Left colon (tissue), 2 donors: ENCODE data around the gene MAST2. TPM values are rescaled to one million over a fixed set of nuclear protein-coding genes. Genes with fewer than 3 reads are reported as not detected.

Source experiments
- ATAC-seq: fragments of 200-7000 bp; cut with Tn5 transposase; one replicate; pipeline ENCODE4 v1.9.1; 2020; ENCODE audit warnings: mild to moderate bottlenecking, moderate library complexity
- DNase-seq, 2 donors: peaks; one replicate each; pipeline ENCODE4 v3.0.0-alpha.2; 2020
- intact Hi-C, 2 donors: fragments of 100-400 bp; cut with DNase I in 1 of 2; cut with micrococcal nuclease in 1 of 2; formaldehyde crosslinking; loops; one replicate each; pipeline versions ENCODE4 v1.11.2 to v1.14.0; 2022; cut with DNase I, micrococcal nuclease
- total RNA-seq, 2 donors: library from RNA; stranded (reverse); fragmentation: NEBNext Ultra II Directional; extraction: Animal tissue kit (Norgen Biotek cat#: 25700); gene quantifications; one replicate each; pipeline ENCODE4 v1.2.1, GENCODE V29; 2021
- donor health status: DM: no; HTN: no; CAD: no.
- donor health status: DM: yes; HTN: yes; CAD: no.

The MAST2 gene
- total RNA-seq, 2 donors from 2014 or later: 80.3 to 129 TPM

- no peak for DNase-seq
- ATAC-seq: no peak
- intact Hi-C loops: no loop called here
Measured at GRCh38 chr1:45879885-45880598, 76.6 kb downstream of the MAST2 start.

GRCh38 chr1:45880930-45881329 lies 77.5 kb downstream of the MAST2 start:
- no peak for ATAC-seq
- intact Hi-C loops: no loop called here
- no peak for DNase-seq

GRCh38 chr1:45883658-45884057 lies 80.2 kb downstream of the MAST2 start:
- DNase-seq (no peak), ATAC-seq (no peak)
- intact Hi-C loops: no loop called here

- peak; percentile 85 for ATAC-seq
- intact Hi-C loops: no loop called here
- no peak for DNase-seq
Measured at GRCh38 chr1:45884700-45885099, 81.3 kb downstream of the MAST2 start.

GRCh38 chr1:45886229-45886628 lies 82.8 kb downstream of the MAST2 start:
- ATAC-seq: peak; percentile 58
- no peak for DNase-seq
- intact Hi-C loops: no loop called here

GRCh38 chr1:45887156-45887842 lies 83.9 kb downstream of the MAST2 start:
- ATAC-seq (no peak), DNase-seq (no peak)
- intact Hi-C loops: no loop called here

GRCh38 chr1:45890078-45890477 lies 86.7 kb downstream of the MAST2 start:
- intact Hi-C loops: no loop called here
- DNase-seq (no peak), ATAC-seq (peak; percentile 41)

GRCh38 chr1:45891087-45891486 lies 87.7 kb downstream of the MAST2 start:
- peak; percentile 10 for ATAC-seq
- no peak for DNase-seq
- intact Hi-C loops: no loop called here

GRCh38 chr1:45892068-45892785 lies 88.8 kb downstream of the MAST2 start:
- DNase-seq (no peak), ATAC-seq (peak; percentile 76)
- intact Hi-C loops: no loop called here

- no peak for DNase-seq
- intact Hi-C loops: no loop called here
- ATAC-seq: no peak
Measured at GRCh38 chr1:45894331-45894730, 90.9 kb downstream of the MAST2 start.

- DNase-seq (no peak), ATAC-seq (no peak)
- intact Hi-C loops: no loop called here
Measured at GRCh38 chr1:45894921-45895320, 91.5 kb downstream of the MAST2 start.

- intact Hi-C loops: no loop called here
- DNase-seq: no peak
- no peak for ATAC-seq
Measured at GRCh38 chr1:45895406-45895805, 92.0 kb downstream of the MAST2 start.

- DNase-seq (no peak), ATAC-seq (no peak)
- intact Hi-C loops: no loop called here
Measured at GRCh38 chr1:45906883-45907282, 103.5 kb downstream of the MAST2 start.

- no peak for DNase-seq
- no peak for ATAC-seq
- intact Hi-C loops: no loop called here
Measured at GRCh38 chr1:45908611-45909140, 105.3 kb downstream of the MAST2 start.

GRCh38 chr1:45911634-45912033 lies 108.2 kb downstream of the MAST2 start:
- intact Hi-C loops: no loop called here

GRCh38 chr1:45913183-45913683 lies 109.8 kb downstream of the MAST2 start:
- ATAC-seq: peak; percentile 86
- peak; percentile 65 to 87 for DNase-seq
- intact Hi-C loops: no loop called here

More at GRCh38 chr1:45911634-45912033, 108.2 kb downstream of the MAST2 start:
- no peak for DNase-seq
- no peak for ATAC-seq

- ATAC-seq: peak; percentile 82
- DNase-seq: no peak
- intact Hi-C loops: no loop called here
Measured at GRCh38 chr1:45913731-45914501, 110.5 kb downstream of the MAST2 start.

- DNase-seq: no peak
- peak; percentile 4 for ATAC-seq
- intact Hi-C loops: no loop called here
Measured at GRCh38 chr1:45914836-45915235, 111.4 kb downstream of the MAST2 start.

- intact Hi-C loops: no loop called here
- ATAC-seq (no peak), DNase-seq (no peak)
Measured at GRCh38 chr1:45922374-45922773, 119.0 kb downstream of the MAST2 start.
